ENCODE results near the gene GASK1A.
A peak's percentile ranks its signal among the peaks of the same experiment; 100 is the strongest.

GASK1A gene

DNA sequence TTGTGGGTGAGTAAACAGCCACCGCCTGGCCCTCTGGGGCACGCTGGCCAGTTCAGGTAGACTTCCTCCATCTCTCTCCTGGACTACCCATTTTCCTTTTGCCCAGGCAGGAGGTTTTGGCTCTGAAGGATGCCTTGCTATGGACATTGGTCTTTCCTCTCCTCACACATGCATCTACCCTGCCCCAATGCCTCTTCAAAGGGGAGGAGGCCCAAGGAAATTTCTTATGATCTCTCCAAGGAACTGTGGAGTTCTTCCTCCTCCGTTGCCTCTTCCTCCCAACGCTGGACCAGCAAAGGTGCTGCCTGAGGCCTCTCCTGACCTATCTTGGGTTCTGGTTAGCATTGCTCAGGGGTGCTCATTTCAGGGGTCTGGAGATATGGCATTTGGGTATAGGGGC lies 93.2 kb downstream of the GASK1A start:
- DNase-seq = no peak

DNA sequence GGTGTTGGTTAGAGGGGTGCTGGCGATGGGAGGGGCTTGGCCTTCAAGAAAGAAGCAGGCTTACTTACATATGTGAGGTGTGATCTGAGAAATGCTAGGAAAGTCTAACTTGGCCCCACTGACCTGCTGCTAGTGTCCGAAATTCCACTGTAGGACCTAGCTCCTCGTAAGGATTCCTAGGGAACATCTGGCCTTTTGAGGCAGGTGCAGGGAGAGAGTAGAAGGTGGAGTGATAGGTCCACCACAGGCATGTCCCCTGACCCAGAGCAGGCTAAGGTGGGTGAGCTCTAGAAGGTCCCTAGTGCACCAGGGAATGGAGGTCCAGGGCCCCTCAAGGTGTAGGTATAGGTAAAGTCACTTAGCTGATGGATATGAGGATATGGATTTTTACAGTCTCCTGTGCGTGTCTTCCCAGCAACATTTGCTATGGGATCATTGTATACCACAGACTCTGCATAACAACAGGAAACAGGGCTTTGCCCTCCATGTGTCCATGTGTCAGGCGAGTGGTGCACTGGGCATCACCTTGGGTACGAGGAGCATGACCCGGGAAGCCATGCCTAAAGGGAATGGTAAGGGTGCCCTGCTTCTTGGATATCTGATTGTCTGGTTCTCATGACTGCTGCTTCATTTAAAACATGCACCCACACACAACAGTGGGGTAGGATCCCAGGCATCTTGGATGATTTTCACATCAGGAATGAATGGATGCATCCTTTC lies 94.2 kb downstream of the GASK1A start:
- no peak for DNase-seq

DNA sequence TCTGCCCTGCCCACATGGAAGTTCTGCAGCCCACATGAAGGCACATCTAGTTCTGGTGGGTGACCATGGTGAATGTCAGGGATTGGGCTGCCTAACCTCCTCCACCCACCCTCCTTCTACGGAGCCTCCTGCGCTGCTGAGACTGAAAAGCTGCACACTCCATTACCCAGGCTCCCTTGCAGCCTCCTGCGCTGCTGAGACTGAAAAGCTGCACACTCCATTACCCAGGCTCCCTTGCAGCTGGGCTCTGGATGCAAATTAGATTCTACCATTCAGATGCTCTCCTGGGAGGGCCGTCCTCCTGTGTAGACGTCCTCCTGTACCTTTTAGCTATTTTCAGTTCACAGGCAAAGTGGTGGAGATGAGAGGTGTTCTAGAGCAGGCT lies 94.7 kb downstream of the GASK1A start:
- no peak for DNase-seq

DNA sequence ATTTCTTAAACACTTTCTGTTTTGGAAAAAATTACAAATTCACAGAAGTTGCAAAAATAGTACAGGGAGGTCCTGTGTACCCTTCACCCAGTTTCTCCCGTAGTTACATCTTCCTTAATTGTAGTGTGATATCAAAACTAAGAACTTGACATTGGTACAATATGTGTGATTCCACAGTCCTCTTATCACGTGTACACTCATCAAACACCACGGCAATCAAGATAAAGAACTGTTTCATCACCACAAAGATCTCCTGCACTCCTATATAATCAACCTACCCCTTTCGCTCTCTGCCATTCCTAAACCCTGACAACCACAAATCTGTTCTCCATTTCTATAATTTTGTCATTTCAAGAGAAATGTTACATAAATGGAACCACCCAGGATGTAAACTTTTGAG lies 95.4 kb downstream of the GASK1A start:
- peak; percentile 28 for DNase-seq

- DNase-seq = no peak
Measured at GRCh38 chr3:43074901-43075689, 96.0 kb downstream of the GASK1A start.

DNA sequence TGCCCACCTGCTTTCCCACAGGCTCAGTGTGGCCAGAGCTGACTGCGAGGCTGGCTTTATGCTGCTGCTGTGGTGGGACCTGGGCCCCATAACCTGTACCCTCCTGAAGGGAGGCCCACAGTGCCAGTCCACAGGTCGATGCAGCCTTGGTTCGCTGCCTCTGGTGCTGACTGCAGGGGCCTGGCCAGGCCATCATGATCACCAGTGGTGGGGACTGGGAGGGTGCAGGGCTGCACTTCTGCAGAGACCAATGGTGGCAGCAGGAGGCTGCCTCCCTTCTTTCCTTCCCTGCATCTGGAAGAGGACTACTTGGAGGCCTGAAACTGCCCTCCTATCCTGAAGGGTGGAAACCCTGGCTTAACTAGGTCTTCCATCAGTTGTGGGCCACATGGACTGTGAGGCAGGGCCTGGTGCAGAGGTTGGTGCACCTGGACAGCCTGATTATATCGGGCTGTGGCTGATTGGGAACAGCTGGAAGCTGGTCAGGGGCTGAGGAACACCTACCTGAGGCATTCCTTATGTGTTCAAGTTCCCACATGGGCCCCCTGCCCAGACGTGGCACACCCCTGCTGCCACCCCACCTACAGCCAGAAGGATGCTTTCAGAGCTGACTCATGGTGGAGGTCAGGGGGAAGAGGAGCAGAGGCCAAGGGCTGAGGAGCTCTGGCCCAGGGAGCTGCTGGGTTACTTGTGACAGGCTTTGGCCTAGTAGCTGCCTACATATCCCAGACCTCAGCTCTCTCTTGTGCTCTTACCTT lies 97.0 kb downstream of the GASK1A start:
- no peak for DNase-seq

DNA sequence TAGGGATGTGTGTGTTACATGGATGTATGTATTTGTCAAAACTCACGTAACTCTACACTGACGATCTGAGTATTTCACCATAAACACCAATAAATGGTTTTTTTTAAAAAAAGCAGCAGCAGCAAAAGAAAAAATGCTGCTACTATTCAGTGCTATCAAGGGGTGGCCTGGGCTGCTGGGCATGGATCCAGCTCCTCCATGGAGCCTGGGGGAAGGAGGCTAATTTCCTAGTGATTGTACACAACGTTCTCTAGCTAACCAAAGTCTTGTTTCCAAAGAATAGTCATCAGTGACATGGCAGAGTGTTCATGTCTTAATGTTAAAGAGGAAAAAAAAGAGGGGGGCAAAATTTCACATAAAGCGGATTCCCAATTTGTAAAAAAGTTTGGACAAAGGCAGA lies 97.7 kb downstream of the GASK1A start:
- DNase-seq = no peak

GRCh38 chr3:43077261-43077660 lies 98.2 kb downstream of the GASK1A start:
- no peak for DNase-seq

DNA sequence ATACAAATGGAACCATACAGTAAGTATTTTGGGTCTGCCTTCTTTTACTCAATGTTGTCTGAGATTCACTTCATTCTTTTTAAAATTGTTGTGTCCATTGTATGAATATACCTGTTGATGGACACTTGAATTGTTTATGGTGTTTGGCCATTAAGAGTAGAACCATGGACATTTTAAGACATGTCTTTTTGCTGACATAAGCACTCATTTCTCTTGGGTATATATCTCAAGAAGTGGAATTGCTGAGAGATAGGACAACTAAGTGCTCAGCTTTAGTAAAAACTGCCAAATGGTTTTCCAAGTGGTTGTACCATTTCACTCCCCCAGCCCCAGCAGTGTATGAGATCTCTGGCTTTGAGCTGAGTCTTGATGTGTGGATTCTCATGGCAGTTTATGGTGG lies 98.6 kb downstream of the GASK1A start:
- no peak for DNase-seq

DNA sequence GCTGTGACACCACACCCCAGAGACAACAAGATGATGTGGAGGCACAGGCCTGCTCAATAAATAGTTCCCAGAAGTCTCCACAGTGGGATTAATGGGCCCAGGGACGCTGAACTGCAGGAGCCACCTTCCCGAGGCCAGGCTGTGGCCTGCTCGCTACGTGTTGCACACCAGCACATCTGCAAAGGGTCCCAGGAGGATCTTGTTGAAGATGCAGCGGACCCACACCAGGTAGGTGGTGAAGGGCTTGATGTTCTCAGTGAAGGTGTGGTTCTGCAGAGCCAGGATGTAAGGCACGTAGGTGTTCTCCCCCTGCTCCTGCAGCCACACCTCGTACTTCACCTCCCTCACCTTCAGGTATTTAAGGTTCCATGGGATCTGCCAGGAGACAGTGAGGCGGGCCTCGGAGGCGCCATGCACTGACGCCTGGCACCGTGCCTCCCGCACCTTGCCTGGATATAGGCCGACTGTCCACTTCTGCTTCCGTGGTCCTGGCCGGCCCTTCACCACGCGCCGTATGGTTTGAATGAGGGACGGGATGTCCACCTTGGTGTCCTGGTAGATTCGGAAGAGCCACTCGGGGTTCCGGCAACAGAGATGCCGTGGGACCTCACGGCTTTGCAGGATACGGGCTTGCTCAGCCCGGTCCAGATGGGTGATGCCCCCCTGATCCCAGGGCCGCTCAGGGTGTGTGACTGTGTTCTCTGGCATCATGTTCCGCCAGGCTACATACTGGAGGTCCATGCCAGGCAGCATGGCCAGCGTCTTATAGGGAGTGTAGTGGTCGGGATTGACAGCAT lies 100.6 kb downstream of the GASK1A start:
- no peak for DNase-seq

GRCh38 chr3:43080726-43081568 lies 101.8 kb downstream of the GASK1A start:
- DNase-seq = no peak

- no peak for DNase-seq
Measured at GRCh38 chr3:43081796-43082195, 102.7 kb downstream of the GASK1A start.

GRCh38 chr3:43082457-43082856 lies 103.3 kb downstream of the GASK1A start:
- DNase-seq = no peak

GRCh38 chr3:43086460-43087165 lies 107.5 kb downstream of the GASK1A start:
- no peak for DNase-seq

DNA sequence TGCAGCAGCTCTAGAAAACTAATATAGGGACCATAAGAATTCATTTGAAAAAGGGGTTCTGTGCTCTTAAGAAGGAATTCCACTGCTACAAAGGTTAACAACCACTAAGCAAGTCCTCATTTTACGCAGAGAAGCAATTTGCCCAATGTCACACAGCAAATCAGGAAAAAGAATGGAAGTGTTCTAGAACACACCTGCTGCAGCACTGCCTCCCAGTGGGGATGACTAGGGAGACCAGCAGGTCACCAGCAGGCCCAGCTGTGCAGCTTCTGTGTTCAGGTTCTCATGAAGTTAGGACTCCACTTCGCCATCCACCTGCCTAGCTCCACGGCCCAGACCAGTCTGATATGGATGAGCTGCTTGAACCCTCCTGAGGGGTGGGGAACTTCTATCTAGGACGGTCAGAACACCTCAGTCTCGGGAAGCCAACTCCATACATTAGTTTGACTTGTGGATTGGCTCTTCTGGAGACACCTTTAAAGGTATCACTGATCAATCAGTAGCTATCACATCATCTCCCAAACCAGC lies 108.2 kb downstream of the GASK1A start:
- no peak for DNase-seq

- DNase-seq = no peak
Measured at GRCh38 chr3:43089081-43089480, 110.0 kb downstream of the GASK1A start.

GRCh38 chr3:43090238-43090637 lies 111.1 kb downstream of the GASK1A start:
- no peak for DNase-seq

DNA sequence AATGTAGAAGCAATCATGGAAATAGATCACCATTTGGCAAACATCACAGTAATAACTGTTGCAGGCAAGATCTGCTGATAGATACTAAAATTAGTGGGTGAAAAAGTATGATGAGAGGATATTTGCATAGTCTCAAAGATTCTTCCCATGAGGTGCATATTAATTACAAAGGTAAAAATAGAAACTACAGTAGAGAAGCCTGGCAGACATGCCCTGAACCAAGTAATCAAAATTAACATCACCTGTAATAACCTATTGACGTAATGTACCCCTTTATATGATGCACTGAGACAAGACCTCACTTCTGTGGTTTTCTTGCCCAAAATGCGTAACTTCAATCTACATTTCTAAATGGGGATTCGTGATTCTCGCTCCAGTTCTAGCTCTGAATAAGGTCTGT lies 112.4 kb downstream of the GASK1A start:
- no peak for DNase-seq

DNA sequence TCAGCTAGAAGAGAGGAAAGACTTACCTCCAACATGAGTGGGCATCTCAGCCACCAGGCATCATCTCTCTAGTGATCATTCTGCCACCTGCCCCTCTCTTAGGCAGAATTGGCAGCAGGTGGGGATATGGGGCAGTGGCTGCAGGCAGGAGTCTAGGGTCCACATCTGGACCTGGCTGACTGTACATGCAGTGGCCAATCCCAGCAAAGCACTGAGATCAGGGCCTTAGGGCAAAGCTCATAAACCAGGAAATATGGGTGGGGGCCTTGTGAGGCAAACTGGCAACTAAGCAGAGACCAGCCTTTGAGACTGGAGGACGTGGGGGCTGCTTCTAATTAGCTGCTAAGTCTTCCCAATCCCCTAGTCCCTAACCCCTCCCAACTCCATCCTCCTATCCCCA lies 113.9 kb downstream of the GASK1A start:
- DNase-seq = no peak

DNA sequence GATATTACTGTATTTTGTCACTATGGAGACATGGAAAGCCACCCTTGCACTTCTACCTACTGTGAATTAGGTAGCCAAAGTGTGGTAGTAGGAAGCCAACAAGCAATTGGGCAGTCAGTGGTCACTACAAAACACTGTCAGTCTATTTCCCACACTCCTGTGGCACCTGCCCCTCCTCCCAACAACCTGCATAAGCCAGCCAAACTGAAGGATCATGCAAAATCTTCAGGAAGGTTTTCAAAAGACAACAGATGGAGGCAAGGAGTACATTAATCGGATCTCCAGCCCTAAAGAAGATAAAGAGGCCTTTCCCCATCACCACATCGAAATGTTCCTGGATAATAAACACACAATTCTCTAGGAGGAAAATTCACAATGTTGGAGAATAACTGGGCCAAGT lies 114.9 kb downstream of the GASK1A start:
- no peak for DNase-seq

GRCh38 chr3:43094381-43094780 lies 115.3 kb downstream of the GASK1A start:
- no peak for DNase-seq

Measured in activated CD4-positive, alpha-beta T cell treated with anti-CD3 and anti-CD28 coated beads, Interleukin-10, Interleukin-2, amounts not matched to agents 100 ng/mL and 50 ng/mL, durations not matched to agents 16 hours and 8 hours (primary cell).